Stimulated activated CD8-positive, alpha-beta memory T cell treated with anti-CD3 and anti-CD28 coated beads, Interleukin-4, amount 100 ng/mL, for 1 hour (primary cell): ENCODE data around the gene HOXB9.

ENCODE experiments used
- DNase-seq, 2 donors: peaks; one replicate each; pipeline ENCODE4 v3.0.0-alpha.2; 2020; ENCODE audit warnings: low read depth in 2 of 2, low spot score in 1 of 2

HOXB9 gene

DNA sequence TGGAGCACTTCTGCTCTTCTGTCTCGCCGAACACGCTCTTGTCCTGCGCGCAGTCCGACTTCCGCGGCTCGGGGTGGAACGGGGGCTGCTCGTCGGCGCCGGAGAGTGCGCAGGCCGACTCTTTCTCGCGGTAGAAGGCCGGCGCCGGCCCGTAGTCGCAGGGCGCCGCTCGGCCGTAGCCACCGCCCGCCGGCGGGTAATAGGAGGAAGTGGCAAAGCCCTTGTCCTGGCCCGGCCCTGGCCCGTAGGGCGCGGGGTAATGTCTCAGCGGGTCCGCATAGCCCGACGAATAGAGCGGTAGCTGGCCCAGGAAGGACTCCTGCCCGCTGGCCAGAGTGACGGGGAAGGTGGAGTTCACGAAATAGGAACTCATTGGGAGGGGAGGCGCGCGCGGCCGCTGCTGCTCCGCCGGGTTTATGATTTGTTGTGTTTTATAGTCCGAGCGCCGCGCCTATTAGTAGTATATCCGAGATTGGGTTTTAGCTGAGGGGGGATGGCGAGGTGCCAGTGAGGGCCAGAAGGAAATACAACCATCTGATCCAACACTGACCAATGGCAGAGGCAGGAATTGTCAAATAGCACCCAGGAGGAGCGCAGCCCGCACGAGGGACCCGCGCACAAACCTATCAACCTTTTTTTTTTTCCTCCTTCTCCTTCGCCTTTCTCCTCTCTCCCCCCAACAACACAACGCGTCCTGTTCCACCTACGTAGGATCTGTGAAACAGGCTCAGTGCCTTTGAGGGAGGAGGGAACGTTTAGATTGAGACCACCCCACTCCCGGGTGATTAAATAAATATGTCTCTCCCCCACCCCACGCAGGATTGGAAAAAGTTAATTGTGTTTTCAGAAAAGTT lies 28.2 kb downstream of the HOXB9 start:
- no peak for DNase-seq

DNA sequence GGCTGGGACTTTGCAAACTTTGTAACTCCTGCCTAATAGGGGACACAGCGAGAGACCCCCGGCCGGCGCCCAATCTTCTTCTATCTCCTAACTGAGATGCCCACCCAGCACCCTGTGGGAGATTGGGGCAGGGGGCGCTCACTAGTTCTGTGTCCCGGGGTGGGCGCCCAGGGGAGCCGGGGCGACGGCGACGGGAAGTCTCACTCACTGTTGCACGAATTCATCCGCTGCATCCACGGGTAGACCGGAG lies 28.7 kb downstream of the HOXB9 start:
- DNase-seq: no peak

DNA sequence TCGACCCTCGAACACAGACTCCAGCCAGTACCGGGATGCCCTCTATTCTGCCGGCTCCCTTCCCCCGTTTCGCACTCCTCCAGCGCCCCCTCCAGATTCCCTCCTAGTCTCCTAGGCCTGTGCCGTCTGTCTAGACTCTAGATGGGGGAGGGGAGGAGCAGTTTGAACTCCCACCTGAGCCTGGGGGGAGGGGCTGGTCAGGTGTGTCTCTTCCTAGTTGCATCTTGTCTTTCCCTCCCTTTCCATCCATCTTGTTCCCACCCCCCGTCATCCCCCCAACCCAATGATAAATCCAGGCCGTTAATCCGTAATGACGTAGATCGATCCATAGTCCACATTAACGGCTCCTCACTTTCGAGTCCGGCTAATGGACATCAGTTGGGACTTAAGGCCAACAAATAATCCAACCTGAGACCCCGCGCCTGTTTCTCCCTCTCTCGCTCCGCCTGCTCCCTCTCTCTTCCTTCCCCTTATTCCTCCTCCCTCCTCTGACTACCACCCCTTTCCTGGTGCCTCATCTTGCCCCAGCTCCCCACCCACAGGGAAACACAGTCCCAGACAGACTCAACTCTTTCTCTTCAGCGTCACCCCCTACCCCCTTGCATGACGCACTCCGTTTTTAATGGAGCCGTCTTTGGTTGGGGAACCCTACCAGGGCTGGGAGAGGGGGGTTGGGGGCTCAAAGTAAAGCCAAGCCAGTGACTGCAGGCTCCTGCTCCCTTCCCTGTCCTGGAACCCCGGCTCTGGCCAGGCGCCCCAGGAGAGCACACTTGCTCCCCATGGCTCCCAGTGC lies 29.2 kb downstream of the HOXB9 start:
- DNase-seq: no peak

DNA sequence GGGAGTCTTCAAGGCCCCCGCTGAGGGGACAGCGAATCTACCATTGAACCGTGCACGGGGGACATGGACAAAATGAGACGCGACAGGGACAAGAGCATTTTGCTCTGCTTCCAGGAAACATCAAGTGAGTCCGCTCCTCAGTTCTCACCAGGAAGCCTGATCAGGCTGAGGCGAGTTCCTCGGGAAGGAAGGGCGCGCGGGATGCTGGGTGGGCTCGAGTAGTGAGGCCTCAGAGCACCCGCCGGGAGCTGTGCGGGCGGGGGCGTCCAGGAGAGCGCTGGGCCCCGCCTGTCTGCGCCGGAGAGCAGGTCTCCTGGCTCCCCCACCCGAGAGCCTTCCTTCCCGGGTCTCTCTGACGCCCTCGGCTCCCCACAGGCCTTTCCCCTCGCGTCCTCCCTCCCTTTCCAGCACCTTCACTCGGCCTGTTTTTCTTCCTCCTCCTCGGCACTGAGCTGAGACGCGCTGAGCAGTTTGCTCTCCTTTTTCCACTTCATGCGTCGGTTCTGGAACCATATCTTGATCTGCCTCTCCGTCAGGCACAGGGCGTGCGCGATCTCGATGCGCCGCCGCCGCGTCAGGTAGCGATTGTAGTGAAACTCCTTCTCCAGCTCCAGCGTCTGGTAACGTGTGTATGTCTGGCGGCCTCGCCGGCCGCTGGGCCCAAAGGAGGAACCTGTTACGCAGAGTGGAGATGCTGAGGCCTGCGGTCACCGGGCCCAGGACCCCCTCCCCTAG lies 30.0 kb downstream of the HOXB9 start:
- DNase-seq: no peak

DNA sequence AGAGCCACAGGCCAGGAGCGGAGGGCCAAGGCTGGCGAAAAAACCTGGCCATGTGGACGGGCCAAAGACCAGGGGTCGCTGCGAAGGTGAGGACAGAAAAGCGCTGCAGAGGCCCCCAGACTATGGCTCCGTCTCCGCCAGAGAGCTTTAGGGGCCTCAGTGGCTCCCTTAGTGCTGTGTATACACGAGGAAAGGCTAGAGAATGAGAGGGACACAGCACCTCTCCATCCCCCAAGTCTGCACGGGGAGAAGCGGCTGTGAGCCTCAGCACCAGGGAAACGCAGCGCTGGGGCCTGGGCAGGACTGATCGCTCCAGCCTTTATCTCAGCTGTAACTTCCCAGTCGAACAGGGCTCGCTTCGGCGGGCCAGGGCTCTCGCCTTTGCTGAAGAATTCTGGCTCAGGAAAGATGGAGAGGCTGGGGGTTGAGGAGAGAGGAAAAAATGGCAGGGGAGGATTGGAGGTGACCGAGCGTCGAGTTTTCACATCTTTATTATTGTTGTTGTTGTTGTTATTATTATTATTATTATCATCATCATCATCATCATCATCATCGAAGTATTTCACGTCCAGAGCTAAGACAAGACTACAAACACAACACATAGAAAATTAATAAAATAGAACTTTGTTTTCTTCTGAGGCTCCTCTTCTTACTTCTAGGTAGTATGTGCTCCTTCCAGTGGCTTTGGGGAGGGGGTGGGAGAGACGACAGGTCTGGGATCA lies 30.7 kb downstream of the HOXB9 start:
- DNase-seq: no peak

DNA sequence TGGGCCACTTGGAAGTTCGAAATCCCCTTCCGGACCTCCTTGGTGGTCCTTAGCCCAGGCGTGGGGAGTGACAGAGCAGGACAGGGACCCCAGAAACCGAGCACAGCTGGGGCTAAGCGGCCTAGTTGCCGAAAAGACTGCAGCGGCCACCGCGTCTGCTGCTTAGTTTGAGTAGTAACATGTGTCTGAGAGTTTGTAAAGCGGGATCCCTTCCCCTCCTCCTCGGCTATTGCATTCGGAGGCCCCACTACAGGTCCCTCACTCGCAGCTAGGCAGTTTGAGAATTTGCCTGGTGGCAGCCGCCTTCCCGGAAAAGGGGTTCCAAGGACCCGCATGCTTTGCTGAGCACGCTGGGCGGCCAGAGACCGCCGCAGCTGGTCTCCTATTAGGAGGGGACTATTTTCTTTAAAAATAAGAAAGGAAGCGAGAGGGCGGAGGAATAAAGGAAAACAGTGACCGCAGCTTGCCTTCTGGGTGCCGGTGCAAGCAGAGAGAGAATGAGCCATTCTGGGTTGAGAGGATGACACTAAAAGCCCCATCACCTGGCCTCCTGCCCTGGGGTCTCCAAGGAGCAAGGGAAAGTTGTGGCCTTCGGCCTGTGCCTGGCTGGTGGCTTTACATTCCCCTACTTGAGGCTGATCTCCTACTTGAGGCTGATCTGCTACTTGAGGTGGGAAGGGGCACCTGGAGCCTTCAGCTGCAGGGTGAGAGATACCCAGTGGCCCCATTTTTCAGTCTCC lies 31.4 kb downstream of the HOXB9 start:
- no peak for DNase-seq

DNA sequence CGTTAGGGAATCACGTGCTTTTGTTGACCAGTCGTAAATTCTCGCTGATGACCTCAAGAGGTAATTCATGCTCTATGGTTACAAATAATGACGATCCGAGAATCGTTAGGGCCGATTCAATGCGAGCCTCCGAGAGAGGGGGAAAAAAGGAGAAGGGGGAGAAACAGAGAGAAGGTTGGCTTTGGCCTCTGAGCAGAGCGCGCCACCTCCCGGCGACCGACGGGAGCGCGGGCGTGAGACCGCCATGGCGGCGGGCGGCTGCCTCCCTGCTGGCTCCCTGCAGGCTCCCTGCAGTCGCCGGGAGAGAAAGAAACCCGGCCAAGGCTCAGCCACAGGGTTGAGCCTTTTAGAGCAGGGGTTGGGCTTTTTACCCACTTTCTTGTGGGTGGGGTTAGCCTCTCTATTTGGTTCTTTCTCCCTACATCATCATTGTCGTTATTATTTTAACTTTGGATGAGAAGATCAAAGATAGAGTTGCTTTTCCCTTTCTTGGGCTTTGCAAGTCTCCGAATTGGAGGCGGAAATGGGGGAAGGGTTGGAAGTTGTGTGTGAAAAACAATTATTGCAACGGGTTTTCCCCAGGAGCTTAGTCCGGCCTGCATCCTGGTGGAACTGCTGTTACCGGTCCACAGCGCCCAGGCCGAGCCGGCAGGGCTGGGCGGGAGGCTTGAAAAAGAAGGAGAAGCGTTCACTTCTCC lies 32.2 kb downstream of the HOXB9 start:
- DNase-seq: peak; percentile 53 to 62

DNA sequence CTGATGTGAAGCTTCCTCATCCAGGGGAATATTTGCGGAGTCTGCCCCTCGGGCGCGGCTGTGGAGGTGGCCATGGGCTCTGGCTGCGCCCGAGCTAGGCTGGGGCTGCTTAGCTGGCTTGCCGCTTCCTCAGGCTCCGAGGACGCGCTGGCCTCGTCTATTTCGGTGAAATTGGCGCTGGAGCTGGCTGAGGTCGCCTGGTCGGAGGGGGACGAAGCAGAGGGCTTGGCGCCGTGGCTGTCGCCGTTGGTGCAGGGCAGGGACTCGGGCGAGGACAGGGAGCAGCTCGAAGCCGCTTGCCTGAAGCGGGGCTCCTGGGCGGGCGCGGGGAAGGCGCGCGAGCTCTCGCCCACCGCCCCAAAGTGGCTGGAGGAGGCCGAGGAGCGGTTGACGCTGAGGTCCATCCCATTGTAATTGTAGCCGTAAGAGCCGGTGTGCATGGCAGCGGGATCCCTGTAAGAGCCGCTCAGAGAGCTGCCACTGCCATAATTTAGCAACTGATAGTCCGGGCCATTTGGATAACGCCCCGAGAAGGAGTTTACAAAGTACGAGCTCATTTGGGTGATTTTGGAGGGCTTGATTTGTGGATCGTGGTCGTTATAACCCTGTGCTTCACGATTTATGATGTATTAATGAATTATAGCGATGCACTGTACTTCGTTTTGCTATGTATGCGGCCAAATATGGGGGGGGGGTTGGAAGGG lies 32.9 kb downstream of the HOXB9 start, which contains the start of gene HOXB5:
TSS of gene HOXB5 (minus strand) at position 654 of the 704 bp plus-strand sequence. CDS start at position 557, 97 bp downstream.
- no peak for DNase-seq

DNA sequence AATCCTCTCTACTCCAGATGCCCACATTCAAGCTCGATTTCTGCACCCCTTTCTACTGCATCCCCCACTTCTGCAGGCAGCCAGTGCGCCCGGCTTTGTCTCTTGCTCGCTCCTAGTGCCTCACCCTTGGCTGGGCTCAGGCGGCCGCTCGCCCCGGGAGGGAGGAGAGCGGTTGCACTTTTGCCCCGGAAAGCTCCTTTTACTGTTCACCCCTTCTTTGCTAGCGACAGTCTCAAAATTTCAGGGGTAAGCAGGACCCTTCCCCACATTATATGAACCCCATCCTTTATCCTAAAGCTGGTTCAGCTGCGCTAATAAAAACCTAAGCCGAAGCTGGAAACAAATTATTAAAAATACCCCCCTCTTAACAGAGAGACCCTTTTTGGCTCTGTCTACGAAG lies 33.6 kb downstream of the HOXB9 start:
- no peak for DNase-seq

DNA sequence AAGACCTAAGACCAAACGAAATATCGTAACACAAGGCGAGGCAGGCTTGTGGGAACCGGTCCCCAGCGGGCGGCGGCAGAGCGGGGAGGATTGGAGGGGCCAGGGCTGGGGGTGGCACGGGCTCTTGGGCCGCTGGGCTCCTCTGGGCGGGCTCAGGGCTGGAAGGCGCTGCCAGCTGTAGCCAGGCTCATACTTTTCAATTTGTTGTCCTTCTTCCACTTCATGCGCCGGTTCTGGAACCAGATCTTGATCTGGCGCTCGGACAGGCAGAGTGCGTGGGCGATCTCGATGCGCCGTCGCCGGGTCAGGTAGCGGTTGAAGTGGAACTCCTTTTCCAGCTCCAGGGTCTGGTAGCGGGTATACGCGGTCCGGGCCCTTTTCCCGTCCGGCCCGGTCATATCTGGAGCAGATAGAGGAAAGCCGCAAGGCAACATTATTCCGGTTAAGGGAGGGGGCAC lies 34.1 kb downstream of the HOXB9 start:
- no peak for DNase-seq

DNA sequence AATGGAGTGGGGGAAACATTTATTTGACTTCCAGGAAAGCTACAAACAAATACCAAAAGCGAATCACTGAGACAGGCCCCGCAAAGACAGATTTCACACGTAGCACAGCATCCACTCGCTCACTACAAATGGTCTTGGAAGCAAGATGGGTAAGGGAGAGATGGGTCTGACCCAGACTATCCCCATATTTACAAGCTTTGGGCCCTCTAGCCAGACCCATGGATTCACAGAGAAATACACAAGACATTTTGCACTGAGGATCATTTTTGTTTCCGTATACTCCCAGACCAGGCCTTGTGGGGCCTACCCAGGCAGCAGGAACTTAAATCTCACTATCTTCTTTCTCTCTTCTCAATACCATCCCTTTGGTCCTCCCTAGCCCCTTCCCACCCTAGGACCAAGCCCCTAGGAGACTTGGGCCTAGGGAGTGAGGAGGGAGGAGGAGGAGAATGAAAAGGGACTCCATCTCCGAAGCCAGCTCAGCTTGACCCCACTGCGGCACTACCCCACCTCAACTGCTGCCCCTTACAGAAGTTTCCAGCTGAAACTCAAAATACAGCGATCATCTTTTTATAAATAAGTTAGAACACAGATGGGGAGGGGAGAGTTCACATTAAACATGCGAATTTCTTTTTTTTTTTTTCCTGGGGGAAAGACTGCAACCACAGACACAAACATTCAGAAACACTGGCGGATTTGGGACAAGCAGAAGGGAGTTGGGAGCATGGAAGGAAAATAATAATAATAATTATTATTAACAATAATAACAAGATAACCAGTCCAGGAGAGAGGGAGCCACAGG lies 34.7 kb downstream of the HOXB9 start:
- DNase-seq: no peak

DNA sequence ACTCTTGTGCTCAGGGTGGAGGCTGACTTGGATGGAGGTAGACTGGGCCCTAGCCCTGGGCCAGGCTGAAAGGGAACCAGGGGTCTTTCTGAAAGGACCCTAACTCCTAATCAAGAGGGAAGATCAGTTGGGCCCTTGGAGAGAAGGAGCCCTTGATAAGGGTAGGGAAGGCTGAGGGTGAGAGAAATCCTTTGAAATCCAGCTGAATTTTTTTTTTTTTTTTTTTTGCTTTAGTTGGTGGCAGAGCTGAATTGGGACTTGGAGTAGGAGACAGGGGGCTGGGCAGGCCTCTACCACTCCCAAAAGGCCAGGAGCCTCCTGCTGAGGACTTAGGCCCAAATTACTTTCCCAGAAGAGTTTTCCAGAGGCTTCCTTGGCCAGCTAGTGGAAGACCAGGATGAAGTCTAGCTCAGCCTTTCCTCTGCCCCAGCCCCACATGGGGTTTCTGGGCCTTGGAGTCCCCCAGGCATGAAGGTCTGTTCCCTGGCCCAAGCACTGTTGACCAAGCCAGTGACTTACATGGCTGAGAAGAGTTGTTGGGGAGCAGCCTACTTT lies 35.5 kb downstream of the HOXB9 start:
- DNase-seq: no peak

DNA sequence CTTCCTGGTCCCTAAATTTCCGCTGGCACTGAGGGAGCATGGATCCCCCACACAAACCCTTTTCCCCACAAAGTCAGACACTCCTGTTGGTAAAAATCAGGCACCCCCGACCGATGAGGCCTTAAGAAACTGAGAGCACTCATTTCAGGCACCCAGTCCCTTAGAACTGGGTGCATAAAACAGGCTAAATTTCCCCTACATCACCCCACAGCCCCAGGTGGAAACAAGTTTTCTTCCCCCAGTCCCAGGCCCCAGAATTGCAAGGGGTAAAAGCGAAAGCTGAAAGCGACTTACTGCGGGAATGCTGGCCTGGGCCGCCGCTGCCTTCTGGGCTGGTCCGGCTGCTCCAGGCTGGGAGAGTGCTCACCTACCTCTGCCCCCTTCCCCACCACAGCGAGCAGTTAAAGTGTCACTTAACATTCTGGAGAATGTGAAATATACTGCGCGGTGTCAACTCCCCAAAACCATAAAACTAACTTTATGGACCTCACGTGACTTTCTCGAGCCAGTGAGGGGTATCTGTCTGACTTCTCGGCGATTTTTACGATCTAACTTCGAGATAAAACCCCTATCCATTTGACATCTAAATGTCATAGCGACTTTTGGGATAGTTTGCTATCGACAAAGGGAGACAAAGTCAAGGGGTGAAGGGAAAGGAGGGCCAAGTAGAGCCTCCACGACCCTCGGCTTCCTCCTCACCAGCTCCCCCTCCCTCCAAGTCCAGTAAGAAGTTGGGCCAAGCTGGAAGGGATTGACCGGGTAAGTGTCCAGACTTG lies 36.1 kb downstream of the HOXB9 start, which contains the start of gene HOXB3:
TSS of gene HOXB3 (minus strand) at position 411 of the 776 bp plus-strand sequence. CDS start 37,767 bp downstream, outside the sequence.
- no peak for DNase-seq

DNA sequence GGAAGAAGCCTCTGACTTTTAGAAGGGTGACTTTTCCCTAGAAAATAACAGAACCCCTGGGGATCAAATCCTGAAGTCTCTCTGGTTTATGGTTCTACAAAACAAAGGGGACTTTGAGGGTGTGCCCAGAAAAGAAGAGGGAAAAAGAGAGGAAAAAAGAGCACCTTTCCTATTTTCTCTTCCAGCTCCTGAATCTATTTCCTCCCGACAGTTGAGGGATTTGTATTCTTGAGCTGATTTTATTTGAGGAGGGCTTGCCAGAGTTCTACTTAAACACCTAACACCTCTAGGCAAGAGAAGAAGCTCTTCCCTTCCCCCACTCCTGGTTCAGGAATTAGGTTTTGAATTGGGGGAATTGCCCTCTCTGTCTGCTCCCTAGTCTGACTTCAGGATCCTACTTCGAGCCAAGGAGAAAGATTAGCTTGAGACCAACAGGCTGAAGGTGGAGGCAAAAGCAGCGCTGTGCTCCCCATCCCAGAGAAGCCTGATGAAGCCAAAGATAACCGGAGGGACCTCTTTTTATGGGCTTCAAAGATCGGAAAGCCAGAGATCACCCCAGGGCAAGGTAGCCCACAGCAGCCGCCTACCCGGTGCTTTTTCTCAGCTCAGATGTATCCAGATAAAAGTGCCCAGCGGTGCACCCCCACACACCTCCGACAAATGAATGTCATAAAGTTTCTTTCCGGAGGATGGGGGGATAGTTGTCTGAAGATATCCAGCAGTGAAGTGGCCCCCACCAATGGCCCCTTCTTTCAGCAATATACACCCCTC lies 36.9 kb downstream of the HOXB9 start:
- DNase-seq: no peak

DNA sequence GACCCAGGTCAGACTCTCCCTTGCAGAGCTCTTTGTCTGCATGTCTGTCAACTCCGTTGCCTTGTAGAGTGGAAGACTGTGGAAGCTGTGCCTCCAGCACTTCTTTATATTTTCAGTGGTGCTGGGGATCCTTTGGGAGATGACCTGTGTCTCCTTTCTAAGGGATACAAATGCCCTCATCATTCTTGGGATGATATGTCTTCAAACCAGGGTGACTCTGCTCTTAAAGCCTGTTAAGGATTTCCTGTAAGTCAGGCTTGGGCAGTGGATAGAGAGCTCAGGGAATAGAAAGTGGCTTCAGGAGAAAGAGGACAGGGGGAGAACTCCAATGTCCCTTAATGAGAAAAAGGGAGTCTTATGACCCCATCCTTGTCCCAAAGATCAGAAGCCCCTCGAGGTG lies 37.6 kb downstream of the HOXB9 start:
- no peak for DNase-seq

DNA sequence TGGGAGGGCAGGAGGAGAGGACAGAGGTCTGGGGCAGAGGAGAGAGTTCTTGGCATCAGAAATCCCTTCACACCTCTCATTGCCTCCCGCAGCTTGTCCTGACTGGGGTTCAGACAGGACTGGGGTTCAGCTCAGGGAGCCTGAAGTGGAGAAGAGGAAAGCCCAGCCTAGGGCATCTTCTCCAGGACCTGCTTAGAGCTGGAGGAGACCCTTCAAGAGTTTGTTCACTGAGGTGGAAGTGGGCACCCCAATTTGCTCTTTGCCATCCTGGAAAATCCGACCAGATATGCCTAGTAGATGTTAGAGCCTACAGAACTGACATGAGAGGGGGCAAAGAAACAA lies 38.1 kb downstream of the HOXB9 start:
- DNase-seq: no peak
